SKM-1 (cell line): ENCODE results near the gene FGD5.

ENCODE experiments used
- DNase-seq: peaks from one replicate; lab custom pipeline; 2025; ENCODE audit not compliant: unreplicated experiment; lab: John Stamatoyannopoulos, UW

Gene FGD5

GRCh38 chr3:14818804-14819500 is at the start of gene FGD5:
TSS of gene FGD5 (plus strand) at chr3:14818962. CDS start at chr3:14819072, 110 bp downstream.
- no peak for DNase-seq

GRCh38 chr3:14769544-14770325 is 49.0 kb upstream of the FGD5 start:
- DNase-seq, result no peak

GRCh38 chr3:14770591-14770990 is 48.2 kb upstream of the FGD5 start:
- DNase-seq, result no peak

GRCh38 chr3:14771593-14772497 is 46.9 kb upstream of the FGD5 start:
- DNase-seq, result no peak

GRCh38 chr3:14772533-14773138 is 46.1 kb upstream of the FGD5 start:
- DNase-seq, result no peak

GRCh38 chr3:14773281-14773680 is 45.5 kb upstream of the FGD5 start:
- DNase-seq, result no peak

- no peak for DNase-seq
Observed at GRCh38 chr3:14773691-14774128, 45.1 kb upstream of the FGD5 start.

GRCh38 chr3:14774431-14774830 is 44.3 kb upstream of the FGD5 start:
- DNase-seq, result no peak

GRCh38 chr3:14775011-14775410 is 43.8 kb upstream of the FGD5 start:
- DNase-seq, result no peak

GRCh38 chr3:14775563-14775962 is 43.2 kb upstream of the FGD5 start:
- DNase-seq, result no peak

GRCh38 chr3:14779069-14779685 is 39.6 kb upstream of the FGD5 start:
- DNase-seq, result no peak

GRCh38 chr3:14780927-14781507 is 37.7 kb upstream of the FGD5 start:
- DNase-seq, result peak; percentile 37

GRCh38 chr3:14783480-14784086 is 35.2 kb upstream of the FGD5 start:
- DNase-seq, result no peak

- no peak for DNase-seq
Observed at GRCh38 chr3:14784087-14784681, 34.6 kb upstream of the FGD5 start.

GRCh38 chr3:14785207-14786155 is 33.3 kb upstream of the FGD5 start:
- DNase-seq, result no peak

GRCh38 chr3:14786369-14786768 is 32.4 kb upstream of the FGD5 start:
- no peak for DNase-seq

GRCh38 chr3:14787630-14788029 is 31.1 kb upstream of the FGD5 start:
- no peak for DNase-seq

- no peak for DNase-seq
Observed at GRCh38 chr3:14788644-14789043, 30.1 kb upstream of the FGD5 start.
